ENCODE measurements around the gene TUG1.

The TUG1 gene

DNA sequence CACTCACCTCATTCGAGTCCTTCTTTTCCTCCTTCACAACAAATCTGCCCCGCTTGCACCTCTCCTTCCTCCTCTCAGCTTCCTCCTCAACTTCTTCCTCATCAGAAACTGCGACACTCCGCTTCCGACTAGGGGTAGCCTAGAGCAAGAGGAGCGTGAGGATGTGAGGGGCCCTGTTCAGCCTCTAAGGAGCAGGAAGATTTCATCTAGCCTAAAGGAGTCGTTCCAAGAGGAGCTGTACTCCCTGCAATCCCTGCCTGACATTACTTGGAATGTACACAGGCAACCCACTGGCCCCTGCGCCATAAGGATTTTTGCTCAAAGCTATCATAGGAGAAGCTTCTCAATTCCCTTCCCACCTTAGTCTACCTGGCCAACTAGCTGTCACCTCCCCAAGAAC is 35.0 kb upstream of the TUG1 start:
- TF ChIP-seq ZFX (IDR thresholded peaks at IDR 0.05; ENCODE audit: borderline replicate concordance): no peak
- TF ChIP-seq, protein P1, sequence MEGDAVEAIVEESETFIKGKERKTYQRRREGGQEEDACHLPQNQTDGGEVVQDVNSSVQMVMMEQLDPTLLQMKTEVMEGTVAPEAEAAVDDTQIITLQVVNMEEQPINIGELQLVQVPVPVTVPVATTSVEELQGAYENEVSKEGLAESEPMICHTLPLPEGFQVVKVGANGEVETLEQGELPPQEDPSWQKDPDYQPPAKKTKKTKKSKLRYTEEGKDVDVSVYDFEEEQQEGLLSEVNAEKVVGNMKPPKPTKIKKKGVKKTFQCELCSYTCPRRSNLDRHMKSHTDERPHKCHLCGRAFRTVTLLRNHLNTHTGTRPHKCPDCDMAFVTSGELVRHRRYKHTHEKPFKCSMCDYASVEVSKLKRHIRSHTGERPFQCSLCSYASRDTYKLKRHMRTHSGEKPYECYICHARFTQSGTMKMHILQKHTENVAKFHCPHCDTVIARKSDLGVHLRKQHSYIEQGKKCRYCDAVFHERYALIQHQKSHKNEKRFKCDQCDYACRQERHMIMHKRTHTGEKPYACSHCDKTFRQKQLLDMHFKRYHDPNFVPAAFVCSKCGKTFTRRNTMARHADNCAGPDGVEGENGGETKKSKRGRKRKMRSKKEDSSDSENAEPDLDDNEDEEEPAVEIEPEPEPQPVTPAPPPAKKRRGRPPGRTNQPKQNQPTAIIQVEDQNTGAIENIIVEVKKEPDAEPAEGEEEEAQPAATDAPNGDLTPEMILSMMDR (IDR thresholded peaks at IDR 0.05): no peak
- H3K27ac ChIP-seq: no peak overlapping the region

DNA sequence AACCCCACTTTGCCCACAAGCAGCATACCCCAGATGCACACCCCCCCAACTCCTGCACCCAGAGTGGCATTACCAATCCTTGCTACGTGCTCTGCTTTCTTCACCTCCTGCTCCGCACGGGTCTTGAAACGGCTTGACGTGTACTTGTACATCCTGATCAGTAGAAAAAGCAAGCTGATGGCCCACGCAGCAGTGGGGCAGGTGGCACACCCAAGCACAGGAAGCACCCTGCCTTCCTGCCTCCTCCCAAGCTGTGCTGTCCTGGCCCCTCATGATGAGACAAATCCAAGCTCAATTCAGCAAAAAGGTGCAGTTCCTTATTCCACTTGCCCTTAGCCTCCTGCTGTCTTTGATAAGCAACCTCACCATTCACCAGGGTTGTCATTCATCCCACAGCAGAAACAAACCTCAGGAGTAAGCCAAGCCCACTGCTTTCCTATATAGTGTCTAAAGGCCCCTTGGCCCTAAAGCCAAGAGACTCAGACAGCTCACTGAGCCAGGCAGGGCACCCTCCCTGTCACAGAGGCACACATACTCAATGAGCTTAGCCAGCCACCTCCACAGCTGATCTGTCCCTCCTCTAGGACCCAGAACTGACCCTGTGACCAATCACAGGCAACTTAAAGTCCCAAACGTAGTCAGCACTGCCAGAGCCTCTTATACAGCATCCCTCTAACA is 28.2 kb upstream of the TUG1 start:
- no peak overlapping the region for H3K27ac ChIP-seq
- TF ChIP-seq ZFX (IDR thresholded peaks at IDR 0.05; ENCODE audit: borderline replicate concordance): no peak
- TF ChIP-seq, protein P1 (IDR thresholded peaks at IDR 0.05): no peak

DNA sequence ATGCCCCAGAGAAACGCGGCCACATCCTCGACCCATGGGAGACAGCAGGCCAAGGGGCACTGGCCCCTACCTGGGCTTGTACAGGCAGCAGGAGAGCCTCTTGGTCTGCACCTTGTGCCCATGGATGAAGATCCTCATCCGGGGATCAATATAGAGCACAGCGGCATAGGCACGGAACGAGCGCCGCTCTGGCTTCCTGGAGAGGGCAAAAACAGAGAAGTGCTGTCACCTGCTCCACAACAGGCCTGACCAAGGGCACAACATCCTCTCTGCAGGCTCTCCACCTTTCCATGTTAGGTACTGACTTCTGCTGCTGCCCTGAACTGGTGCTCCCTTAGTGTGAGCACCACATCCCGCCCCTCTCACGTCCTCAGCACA is 27.7 kb upstream of the TUG1 start:
- TF ChIP-seq, protein P1 (IDR thresholded peaks at IDR 0.05): no peak
- TF ChIP-seq ZFX (IDR thresholded peaks at IDR 0.05; ENCODE audit: borderline replicate concordance): no peak
- H3K27ac ChIP-seq: no peak overlapping the region

DNA sequence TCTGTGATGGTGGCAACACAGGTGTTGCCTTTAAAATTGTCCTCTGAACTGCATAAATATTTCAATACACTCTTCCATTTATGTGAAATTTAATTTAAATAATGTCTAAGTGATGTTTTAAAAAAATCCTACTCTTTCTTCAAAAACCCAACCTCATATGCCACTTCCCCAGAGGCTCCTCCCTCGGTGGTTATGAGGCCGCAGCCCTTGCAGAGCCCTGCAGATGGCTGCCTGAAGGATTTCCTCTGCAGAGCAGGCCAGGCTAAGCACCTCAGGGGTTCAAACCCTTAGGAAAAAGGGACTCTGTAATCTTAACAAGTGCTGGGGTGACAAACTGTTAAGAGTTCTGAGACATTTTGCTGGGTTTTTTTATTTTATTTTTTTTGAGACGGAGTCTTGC is 25.7 kb upstream of the TUG1 start:
- H3K27ac ChIP-seq: no peak overlapping the region
- TF ChIP-seq, protein P1 (IDR thresholded peaks at IDR 0.05): no peak
- TF ChIP-seq ZFX (IDR thresholded peaks at IDR 0.05; ENCODE audit: borderline replicate concordance): no peak

DNA sequence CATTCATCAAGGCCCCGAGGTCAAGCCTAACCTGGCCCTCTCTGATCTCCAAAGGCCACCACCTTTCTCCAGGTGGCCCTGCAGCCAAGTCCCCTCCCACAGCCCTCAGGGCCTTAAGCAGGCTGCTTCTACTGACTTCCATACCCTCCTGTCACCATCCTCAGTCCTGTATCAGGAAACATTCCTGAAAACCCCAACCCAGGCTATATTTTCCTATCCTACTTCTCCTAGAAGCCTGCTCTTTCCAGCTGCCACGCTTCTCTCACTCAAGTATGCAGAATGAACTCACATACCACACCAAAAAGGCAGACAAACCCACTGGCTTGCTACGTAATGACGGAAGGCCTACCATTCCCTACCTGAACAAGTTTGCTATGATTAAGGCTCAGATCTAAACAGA is 24.1 kb upstream of the TUG1 start:
- TF ChIP-seq, protein P1 (IDR thresholded peaks at IDR 0.05): no peak
- no peak for TF ChIP-seq ZFX (IDR thresholded peaks at IDR 0.05; ENCODE audit: borderline replicate concordance)
- no peak overlapping the region for H3K27ac ChIP-seq

DNA sequence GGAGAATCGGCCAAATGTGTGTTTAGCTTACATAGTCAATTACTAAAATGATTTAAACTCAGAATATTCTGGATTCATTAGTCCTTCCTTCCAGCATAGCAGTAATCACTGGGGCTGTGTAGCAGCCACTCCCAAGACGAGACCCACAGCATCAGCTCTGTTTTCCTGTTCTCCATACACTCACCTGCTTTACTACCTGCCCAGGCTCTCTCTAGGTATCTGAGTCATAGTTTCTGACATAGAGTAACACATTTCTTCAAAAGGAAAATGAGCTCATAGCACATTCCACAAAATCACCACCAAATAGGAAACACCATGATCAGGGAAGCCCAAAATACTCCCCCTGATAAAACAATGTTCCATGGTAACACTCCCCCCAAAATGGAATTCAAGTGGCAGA is 23.4 kb upstream of the TUG1 start:
- H3K27ac ChIP-seq: no peak overlapping the region
- TF ChIP-seq ZFX (IDR thresholded peaks at IDR 0.05; ENCODE audit: borderline replicate concordance): no peak
- TF ChIP-seq, protein P1 (IDR thresholded peaks at IDR 0.05): no peak

DNA sequence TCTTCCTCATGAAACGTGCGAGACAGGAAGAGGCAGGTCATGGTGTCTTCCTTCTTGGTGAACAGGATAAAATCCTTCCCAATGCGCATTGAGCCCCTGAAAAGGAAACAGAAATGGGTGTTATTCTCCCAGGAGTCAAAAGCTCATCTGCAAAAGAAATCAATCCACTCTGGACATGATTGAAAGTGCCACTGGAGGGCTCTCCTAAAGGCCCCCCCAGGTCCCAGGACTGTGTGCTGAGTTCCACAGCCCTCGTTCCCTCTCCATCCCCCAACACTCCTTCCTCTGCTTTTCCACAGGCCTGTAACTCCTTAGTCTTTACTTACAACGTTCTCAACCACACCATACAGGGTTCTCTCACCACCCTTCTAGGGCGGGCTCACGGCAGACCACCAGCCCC is 22.7 kb upstream of the TUG1 start:
- TF ChIP-seq, protein P1 (IDR thresholded peaks at IDR 0.05): no peak
- TF ChIP-seq ZFX (IDR thresholded peaks at IDR 0.05; ENCODE audit: borderline replicate concordance): no peak
- H3K27ac ChIP-seq: no peak overlapping the region
